Effector memory CD8-positive, alpha-beta T cell (primary cell): ENCODE results near the gene CEP170B.
"Not testable (repeated sequence)": the region's sequence is repeated elsewhere in the genome, so short reads cannot be mapped to it uniquely, and the experiment has no call there.

ENCODE experiments used
- ATAC-seq: fragments of 150-1000 bp; cut with Tn5 transposase; replicated peaks from 2 replicates; pipeline ENCODE4 v1.10.0; 2021; ENCODE audit warnings: mild to moderate bottlenecking, moderate library complexity
- DNase-seq, 3 experiments: peaks; one replicate each; pipeline ENCODE4 v3.0.0; 2021
- H3K27ac Mint-ChIP-seq, 2 donors: one replicate each; pipeline ENCODE4 v1.8.0; 2022; ENCODE audit warnings: mild to moderate bottlenecking in 2 of 2, mixed read lengths in 2 of 2, moderate library complexity in 2 of 2
- H3K27me3 Mint-ChIP-seq, 2 donors: one replicate each; pipeline ENCODE4 v1.8.0; 2022; ENCODE audit warnings: mixed read lengths in 2 of 2
- H3K36me3 Mint-ChIP-seq: one replicate; pipeline ENCODE4 v1.8.0; 2022; ENCODE audit warnings: mild to moderate bottlenecking, moderate library complexity, mixed read lengths; ENCODE audit not compliant: insufficient read depth
- H3K4me1 Mint-ChIP-seq, 2 donors: one replicate each; pipeline ENCODE4 v1.8.0; 2022; ENCODE audit warnings: low read depth in 2 of 2, mixed read lengths in 2 of 2
- H3K4me3 Mint-ChIP-seq, 2 donors: one replicate each; pipeline ENCODE4 v1.8.0; 2022; ENCODE audit warnings: mild to moderate bottlenecking in 2 of 2, mixed read lengths in 2 of 2, moderate library complexity in 2 of 2
- H3K9me3 Mint-ChIP-seq, 2 donors: one replicate each; pipeline ENCODE4 v1.8.0; 2022; ENCODE audit warnings: mixed read lengths in 2 of 2

The CEP170B gene

DNA sequence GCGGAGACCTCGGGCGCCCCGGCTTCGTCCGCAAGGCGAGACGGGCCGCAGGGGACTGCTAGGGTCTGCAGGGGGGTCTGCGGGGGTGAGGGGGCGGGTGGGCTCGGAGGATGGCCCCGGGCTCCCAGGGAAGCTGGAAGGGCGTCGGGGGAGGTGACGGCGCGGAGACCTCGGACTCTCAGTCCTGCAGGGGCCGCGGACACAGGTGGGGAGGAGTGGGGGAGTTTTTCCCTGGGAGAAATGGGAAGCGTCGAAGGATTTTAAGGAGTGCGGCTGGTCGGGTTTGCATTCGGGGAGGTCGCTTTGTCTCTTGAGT is 38.2 kb upstream of the CEP170B start:
- ATAC-seq, result no peak
- no peak for DNase-seq
- H3K4me1 Mint-ChIP-seq, result peaks cover 13 to 15% of the 10 kb centered on the region in 2 donors

DNA sequence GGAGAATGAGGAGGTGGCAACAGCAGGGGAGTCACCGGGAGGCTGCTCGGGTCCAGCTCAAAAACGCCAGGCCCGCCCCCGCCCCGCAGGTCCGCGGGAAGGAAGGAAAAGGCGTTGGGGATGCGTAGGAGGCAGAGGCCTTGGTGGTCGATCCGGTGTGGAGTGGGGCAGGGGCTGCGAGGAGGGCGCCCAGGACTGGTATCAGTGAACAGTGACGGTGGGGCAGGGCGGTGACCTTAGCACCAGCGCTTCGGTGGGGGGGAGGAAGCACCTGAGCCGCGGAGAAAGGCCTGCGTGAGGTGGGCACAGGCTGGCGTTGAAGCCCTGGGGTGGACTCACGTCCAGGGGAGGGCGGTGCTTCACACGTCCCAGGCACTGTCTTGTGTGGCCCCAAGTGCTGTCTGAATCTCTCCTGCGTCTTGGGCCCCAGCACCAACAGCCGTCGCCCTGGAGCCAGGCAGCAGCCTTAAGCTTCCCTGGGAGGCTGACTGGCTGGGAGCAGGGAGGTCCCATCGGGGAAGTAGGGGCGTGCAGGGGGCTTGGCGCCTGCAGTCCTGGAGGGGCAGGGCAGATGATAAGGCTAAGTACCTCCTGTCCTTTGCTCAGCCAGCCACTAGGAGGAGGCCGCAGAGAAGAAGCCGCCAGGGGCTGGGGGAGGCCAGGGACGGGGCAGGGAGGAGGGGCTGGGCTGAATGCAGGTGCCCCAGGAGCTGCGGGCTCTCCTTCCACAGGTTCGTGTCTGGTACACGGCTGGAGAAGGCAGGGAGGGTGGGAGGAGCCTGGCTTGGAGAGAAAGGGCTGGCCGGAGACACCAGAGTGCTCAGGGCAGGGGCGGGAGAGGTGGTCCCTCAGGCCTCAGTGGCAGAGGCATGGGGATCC is 37.7 kb upstream of the CEP170B start:
- H3K27ac Mint-ChIP-seq, result no peak overlapping the region
- DNase-seq, result peak; percentile 35 to 45 (median 40)
- peaks cover 0 to 9% of the 10 kb centered on the region in 2 donors for H3K9me3 Mint-ChIP-seq
- peaks cover 12% of the 10 kb centered on the region for H3K36me3 Mint-ChIP-seq
- peak overlapping the region; percentile 83 to 90 for H3K4me3 Mint-ChIP-seq
- ATAC-seq, result peak; percentile 64
- peaks cover 0 to 25% of the 10 kb centered on the region in 2 donors for H3K27me3 Mint-ChIP-seq
- peaks cover 13 to 15% of the 10 kb centered on the region in 2 donors for H3K4me1 Mint-ChIP-seq

More for the DNA sequence above, 38.2 kb upstream of the CEP170B start:
- Mint-ChIP-seq H3K4me3 (peak overlapping the region; percentile 83 to 90), H3K9me3 (peaks cover 0 to 9% of the 10 kb centered on the region in 2 donors), H3K36me3 (peaks cover 12% of the 10 kb centered on the region), H3K27ac (no peak overlapping the region), H3K27me3 (peaks cover 0 to 25% of the 10 kb centered on the region in 2 donors)

DNA sequence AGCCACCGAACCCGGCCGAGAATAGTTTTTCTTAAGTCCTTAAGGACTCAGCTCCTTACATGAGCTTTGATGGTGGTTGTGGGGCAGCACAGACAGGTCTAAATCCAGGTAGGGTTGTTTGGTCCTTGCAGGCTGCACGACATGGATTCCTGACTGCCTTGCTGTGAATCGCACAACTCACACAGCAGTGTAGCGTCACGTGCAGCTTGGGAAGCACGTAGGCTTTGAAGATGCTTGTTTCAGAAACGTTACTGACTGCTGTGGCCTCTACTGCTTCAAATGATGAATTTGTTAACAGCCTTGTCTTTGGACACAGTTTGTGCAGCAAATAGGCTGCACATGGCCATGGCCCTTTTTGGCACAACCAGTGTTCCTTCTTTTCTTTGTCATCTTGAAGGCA is 34.3 kb upstream of the CEP170B start:
- Mint-ChIP-seq H3K9me3 (no peaks in the 10 kb centered on the region), H3K4me3 (no peak overlapping the region), H3K4me1 (peaks cover 6 to 9% of the 10 kb centered on the region in 2 donors), H3K27ac (no peak overlapping the region), H3K36me3 (peaks cover 11% of the 10 kb centered on the region), H3K27me3 (peaks cover 0 to 9% of the 10 kb centered on the region in 2 donors)
- no peak for DNase-seq
- no peak for ATAC-seq

DNA sequence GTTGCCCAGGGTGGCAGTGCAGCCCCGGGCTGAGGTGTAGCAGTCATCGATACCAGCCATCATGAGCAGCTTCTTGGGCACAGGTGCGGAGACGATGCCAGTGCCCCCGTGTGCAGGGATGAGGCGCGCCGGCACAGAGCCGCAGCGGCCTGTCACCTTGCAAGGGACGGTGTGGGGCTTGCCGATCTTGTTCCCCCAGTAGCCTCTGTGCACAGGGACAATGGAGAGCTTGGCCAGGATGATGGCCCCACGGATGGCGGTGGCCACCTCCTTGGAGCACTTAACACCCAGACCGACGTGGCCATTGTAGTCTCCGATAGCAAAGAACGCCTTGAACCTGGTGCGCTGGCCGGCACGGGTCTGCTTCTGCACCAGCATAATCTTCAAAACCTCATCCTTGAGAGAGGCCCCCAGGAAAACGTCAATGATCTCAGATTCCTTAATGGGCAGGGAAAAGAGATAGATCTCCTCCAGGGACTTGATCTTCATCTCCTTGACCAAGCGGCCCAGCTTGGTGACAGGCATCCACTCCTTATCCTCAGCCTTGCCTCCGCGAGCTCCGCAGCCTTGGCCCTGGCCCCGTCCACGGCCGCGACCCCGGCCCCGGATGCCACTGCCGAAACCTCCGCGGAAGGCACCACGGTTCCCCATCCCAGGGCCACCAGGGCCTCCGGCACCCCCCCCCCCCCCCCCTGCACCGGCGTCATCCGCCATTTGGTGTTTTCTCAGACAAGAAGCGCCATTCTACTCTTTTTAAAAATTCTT is 28.7 kb upstream of the CEP170B start:
- H3K36me3 Mint-ChIP-seq, DNase-seq, H3K27ac Mint-ChIP-seq, ATAC-seq, H3K4me3 Mint-ChIP-seq, H3K9me3 Mint-ChIP-seq, H3K4me1 Mint-ChIP-seq: not testable (repeated sequence)
- peaks cover 8 to 18% of the 10 kb centered on the region in 2 donors for H3K27me3 Mint-ChIP-seq

DNA sequence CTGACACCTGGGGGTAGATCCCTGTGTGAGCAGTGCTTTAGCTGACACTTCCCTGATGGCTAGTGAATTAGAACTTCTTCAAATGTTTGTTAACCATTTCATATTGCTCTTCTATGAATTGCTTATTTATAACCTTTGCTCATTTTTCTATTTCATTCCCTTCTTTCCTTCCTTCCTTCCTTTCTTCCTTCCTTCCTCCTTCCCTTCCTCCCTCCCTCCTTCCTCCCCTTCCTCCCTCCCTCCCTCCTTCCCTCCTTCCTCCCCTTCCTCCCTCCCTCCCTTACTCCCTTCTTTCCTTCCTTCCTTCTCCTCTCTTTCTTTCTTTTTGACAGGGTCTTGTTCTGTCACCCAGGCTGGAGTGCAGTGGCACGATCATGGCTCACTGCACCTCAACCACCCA is 23.3 kb upstream of the CEP170B start:
- Mint-ChIP-seq H3K27ac (no peak overlapping the region), H3K27me3 (peaks cover 62 to 68% of the 10 kb centered on the region in 2 donors), H3K4me3 (no peak overlapping the region)

DNA sequence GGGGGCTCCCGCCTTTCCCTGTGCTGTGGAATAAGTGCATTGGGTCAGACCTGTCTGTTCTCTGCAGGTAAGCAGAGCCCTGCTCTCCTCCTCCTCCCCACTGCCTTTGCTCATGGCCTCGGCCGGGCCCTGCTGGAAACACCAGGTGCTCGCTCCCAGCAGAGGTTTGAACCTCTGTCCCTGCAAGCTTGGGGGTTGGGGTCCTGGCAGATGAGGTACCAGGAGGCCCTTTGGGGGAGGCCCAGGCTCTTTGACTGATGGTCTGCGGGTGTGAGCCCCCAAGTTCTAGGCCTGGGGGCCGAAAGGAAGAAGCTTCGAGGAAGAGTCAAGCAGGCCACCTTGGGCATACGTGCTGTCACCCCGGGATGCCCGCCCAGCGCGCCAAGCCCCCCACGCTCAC is 22.1 kb upstream of the CEP170B start:
- no peak overlapping the region for H3K27ac Mint-ChIP-seq
- H3K4me3 Mint-ChIP-seq, result no peak overlapping the region
- DNase-seq, result no peak
- H3K27me3 Mint-ChIP-seq, result peaks cover 74 to 75% of the 10 kb centered on the region in 2 donors
- no peaks in the 10 kb centered on the region for H3K36me3 Mint-ChIP-seq
- H3K9me3 Mint-ChIP-seq, result no peaks in the 10 kb centered on the region
- no peak for ATAC-seq
- peaks cover 0 to 4% of the 10 kb centered on the region in 2 donors for H3K4me1 Mint-ChIP-seq

More for the DNA sequence above, 23.3 kb upstream of the CEP170B start:
- Mint-ChIP-seq H3K4me1 (peaks cover 0 to 4% of the 10 kb centered on the region in 2 donors), H3K9me3 (no peaks in the 10 kb centered on the region), H3K36me3 (no peaks in the 10 kb centered on the region)
- DNase-seq (no peak), ATAC-seq (no peak)

DNA sequence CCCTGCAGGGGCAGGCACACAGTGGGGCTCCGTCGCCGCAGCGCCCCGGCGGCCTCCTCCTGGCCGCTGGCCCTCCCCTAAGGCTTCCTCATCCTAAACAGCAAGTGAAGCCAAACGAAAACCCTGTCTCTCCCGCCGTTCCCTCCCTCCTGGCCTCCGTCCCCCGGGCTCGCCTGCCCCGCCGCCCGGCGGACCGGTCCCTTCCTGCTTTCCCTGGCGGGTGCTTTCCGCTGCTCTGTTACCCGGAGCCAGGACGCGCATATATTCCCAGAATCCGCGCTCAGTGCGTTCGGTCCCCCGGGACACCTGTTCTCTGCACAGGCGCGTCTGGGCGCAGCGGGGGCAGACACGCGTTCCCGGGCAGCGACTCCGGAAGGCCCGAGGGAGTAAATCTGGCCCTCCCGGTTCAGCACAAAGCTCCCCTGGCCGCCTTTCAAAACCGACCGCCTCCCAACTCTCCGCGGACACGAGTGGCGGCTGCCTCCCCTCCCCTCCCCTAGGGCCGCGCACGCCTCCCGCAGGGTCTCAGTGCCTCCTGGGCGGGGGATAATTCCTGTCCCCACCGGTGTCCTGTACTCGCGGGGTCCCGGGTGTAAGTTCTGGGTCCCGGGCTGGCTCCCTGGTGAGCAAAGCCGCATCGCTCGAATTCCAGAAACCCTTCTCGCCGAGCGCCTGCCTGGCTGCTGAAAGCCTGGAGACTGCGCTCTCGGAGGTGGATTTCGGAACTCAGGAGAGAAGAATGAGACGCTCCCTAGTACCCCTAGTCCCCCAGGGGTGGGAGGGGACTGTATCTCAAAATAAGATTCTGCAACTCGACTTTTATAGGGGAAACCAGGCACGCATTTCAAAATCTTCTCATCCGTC is 21.4 kb upstream of the CEP170B start:
- H3K27me3 Mint-ChIP-seq, result peaks cover 80 to 81% of the 10 kb centered on the region in 2 donors
- peak overlapping the region in 1 of 2 donors; percentile 55 for H3K4me3 Mint-ChIP-seq
- peaks cover 0 to 4% of the 10 kb centered on the region in 2 donors for H3K4me1 Mint-ChIP-seq
- no peaks in the 10 kb centered on the region for H3K36me3 Mint-ChIP-seq
- ATAC-seq, result no peak
- H3K9me3 Mint-ChIP-seq, result no peaks in the 10 kb centered on the region
- H3K27ac Mint-ChIP-seq, result no peak overlapping the region
- no peak for DNase-seq

DNA sequence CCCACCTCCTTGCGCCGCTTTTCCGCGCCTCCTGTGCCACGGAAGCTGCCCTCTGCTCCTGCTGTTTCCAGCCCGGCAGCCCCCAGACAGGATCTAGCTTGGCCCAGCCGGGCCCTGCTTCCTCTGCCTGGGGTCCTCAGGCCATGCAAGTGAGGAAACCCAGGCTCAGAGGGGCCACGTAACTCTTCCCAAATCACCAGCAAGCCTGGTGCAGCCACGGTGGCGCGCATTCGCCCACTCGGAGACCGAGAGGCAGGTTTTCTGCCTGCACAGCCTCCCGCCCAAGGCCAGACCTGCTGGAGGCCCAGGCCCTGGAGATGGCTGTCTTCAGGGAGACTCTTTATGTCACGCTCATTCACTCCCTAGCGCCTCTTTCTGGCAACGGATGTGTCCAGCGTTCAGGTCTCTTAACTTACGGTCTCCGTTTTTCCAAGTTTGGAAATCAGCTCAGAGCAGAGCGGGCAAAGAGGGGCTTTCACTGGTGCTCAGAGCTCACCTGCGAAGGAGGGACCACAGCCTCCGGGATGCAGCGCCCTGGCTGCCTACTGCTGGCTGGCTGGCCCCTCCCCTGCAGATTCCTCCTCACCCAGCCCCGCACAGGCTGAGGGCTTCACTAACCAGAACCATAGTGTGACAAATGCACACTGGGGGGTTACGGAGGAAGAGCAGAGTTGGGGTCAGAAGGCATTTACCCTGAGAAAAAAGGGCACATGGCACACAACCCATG is 20.6 kb upstream of the CEP170B start:
- Mint-ChIP-seq H3K27me3 (peaks cover 75 to 86% of the 10 kb centered on the region in 2 donors), H3K4me3 (no peak overlapping the region), H3K27ac (no peak overlapping the region), H3K9me3 (no peaks in the 10 kb centered on the region), H3K36me3 (no peaks in the 10 kb centered on the region), H3K4me1 (peaks cover 0 to 4% of the 10 kb centered on the region in 2 donors)
- ATAC-seq (no peak), DNase-seq (no peak)

DNA sequence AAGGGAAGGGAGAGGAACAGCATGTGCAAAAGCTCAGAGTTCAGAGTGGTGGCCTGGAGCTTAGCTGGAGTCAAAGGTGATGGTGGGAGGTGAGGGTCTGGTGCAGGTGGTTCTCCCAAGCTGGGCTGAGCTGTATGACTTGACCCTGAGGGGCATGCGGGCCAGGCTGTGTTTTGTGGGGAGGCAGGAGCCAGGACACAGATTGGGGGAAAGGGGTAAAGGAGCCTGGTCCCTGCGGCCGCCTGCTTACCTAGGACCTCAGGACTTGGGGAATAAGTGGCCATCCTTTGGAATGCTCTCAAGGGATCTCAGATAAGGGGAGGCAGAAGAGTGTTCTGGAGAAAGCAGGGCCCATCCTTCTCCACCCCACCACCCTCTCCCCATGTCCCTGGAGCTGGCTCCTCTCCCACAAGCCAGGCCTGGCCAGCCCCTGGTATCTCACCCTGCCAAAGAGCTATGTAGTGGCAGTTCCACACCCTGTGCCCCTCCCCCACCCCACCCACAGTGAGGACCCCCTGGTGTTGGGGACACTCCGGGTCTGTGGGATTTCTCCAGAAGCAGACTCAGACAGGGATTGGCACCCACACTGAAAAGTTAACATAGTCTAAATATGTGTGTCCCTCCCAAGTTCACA is 19.9 kb upstream of the CEP170B start:
- peaks cover 0 to 4% of the 10 kb centered on the region in 2 donors for H3K4me1 Mint-ChIP-seq

DNA sequence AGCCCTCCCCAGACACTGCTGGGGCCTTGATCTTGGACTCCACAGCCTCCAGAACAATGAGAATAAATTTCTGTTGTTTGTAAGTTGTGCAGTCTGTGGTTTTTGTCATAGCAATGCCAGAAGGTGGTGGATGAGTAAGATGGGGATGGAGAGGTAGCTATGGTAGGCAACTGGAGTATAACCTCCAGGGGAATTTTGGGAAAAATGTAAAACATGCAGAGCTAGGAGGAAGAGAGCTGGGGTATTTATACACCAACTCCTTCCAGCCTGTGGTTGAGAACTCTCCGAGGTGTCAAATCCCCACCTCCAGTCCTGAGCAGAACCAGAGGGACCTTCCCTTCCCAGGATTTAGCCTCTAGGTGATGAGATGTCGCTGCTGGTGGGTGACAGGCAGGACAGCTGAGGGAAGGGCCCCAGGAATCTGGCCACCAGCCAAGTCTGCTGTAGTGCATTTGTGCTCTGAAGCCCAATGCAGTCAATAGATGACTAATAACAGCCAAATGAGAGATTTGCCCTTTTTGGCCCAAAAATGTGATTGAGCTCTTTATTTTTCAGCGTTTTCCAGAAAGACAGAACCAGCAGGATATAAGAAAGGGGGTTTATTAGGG is 19.1 kb upstream of the CEP170B start:
- Mint-ChIP-seq H3K36me3 (no peaks in the 10 kb centered on the region), H3K27ac (no peak overlapping the region), H3K9me3 (no peaks in the 10 kb centered on the region), H3K4me1 (peaks cover 0 to 4% of the 10 kb centered on the region in 2 donors), H3K27me3 (peaks cover 69 to 86% of the 10 kb centered on the region in 2 donors), H3K4me3 (no peak overlapping the region)
- ATAC-seq (no peak), DNase-seq (no peak)

More for the DNA sequence above, 19.9 kb upstream of the CEP170B start:
- DNase-seq (no peak), ATAC-seq (no peak)
- Mint-ChIP-seq H3K36me3 (no peaks in the 10 kb centered on the region), H3K4me3 (no peak overlapping the region), H3K27ac (no peak overlapping the region), H3K9me3 (no peaks in the 10 kb centered on the region), H3K27me3 (peaks cover 75 to 91% of the 10 kb centered on the region in 2 donors)

DNA sequence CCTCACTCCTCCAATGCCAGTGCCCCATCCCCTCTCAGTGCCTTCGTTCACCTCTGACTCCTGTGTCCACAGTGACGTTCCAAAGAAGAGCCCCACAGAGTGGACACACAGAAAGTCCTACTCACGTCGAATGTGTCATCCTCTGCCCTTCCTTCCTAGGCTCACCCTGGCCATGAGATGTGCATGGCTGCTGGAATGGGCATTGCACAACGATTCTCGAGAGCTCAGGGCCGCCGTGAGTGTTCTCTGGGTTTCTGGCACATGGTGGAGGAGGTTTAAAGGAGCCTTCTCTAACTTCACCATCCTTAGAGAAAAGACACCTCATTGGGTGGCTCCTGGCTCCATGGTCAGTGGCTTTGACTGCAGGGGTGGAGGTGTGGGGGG is 12.8 kb upstream of the CEP170B start:
- ATAC-seq (no peak), DNase-seq (no peak)
- H3K4me3 Mint-ChIP-seq, result no peak overlapping the region
- peaks cover 24 to 44% of the 10 kb centered on the region in 2 donors for H3K27me3 Mint-ChIP-seq
- H3K4me1 Mint-ChIP-seq, result peaks cover 0 to 2% of the 10 kb centered on the region in 2 donors
- H3K9me3 Mint-ChIP-seq, result no peaks in the 10 kb centered on the region
- no peaks in the 10 kb centered on the region for H3K36me3 Mint-ChIP-seq
- H3K27ac Mint-ChIP-seq, result no peak overlapping the region

DNA sequence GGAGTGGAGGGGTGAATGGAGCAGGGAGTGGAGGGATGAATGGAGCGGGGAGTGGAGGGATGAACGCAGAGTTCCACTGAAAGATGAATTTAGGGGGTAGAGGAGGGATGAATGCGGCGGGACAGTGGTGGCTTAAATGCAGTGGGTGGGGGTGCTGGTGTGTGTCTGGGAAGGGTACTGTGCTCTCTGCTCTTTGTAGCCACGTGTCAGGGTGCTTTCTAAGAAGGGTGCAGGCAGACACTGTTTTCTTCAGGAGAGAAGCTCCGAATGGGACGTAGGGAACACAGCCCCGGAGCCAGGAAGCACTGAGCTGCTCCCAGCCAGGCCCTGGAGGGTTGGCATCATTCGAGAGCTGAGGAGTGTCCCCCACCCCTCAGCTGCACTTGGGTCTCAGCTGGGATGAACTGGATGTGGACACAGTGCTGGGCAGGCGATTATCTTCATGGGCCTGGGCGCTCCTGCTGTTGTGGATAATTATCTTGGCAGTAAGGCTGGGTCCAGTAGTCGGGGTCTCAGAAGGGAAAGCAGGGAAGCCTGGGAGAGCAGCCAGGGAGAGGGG is 9.5 kb upstream of the CEP170B start:
- H3K9me3 Mint-ChIP-seq, result no peaks in the 10 kb centered on the region
- peaks cover 14 to 21% of the 10 kb centered on the region in 2 donors for H3K27me3 Mint-ChIP-seq
- no peak overlapping the region for H3K4me3 Mint-ChIP-seq
- H3K27ac Mint-ChIP-seq, result no peak overlapping the region
- DNase-seq (no peak), ATAC-seq (no peak)
- H3K36me3 Mint-ChIP-seq, result no peaks in the 10 kb centered on the region
- peaks cover 0 to 2% of the 10 kb centered on the region in 2 donors for H3K4me1 Mint-ChIP-seq
